D341Med (cell line): Measurements from ENCODE around the gene MAP1A.
"Not testable (repeated sequence)": the region's sequence is repeated elsewhere in the genome, so short reads cannot be mapped to it uniquely, and the experiment has no call there.

Experiments
- DNase-seq: peaks from one replicate; pipeline ENCODE4 v3.0.0; 2012; ENCODE audit warnings: low spot score

The MAP1A gene

DNA sequence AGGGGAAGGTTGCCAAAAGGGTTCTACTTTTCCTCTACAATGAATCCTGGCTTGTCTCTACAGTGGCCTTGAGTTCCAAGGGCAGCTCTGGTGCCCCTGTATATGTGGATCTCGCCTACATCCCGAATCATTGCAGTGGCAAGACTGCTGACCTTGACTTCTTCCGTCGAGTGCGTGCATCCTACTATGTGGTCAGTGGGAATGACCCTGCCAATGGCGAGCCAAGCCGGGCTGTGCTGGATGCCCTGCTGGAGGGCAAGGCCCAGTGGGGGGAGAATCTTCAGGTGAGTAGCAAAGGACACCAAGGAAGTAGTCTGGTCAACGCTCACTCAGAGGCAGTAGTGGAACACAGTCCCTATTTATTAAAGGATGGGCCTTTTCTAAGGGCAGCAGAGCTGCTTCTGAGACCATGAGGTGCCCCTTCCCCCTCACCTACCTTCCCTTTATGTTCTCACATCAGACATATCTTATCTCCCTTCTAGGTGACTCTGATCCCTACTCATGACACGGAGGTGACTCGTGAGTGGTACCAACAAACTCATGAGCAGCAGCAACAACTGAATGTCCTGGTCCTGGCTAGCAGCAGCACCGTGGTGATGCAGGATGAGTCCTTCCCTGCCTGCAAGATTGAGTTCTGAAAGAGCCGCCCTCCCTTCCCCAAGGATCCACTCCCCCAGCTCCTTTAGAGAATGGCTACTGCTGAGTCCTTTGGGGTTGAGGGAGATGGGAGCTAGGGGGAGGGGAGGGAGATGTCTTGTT lies 12.4 kb downstream of the MAP1A start:
- DNase-seq = no peak

DNA sequence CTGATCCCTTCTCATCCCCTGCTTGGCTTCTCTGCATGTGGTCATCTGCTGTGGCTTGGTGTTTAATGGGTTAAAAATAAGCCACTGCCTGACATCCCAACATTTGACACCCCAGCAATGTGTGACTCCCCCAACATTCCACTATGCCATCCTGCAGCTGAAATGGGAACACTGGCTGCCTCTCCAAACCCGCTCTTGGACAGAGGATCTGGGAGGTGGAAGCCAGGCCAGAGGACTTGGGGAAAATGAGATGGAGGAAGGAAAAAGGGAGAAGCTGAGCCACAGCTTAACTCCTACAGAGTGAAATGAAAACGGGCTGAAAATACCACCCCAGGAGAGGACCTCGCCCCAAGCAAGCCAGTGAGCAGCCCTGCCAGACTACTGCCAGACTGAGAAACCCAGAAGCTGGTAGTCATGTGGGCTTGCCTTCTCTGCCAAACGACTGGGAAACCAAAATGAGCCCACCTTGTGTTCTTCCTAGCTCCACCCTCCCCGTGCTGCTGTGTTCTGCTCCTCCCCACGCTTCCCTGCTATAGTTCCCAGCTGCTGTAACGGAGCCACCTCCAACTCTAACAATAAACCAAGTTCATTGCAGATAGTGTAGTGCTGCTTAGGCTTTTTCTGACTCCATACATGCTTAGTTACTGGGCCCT lies 13.7 kb downstream of the MAP1A start:
- no peak for DNase-seq

DNA sequence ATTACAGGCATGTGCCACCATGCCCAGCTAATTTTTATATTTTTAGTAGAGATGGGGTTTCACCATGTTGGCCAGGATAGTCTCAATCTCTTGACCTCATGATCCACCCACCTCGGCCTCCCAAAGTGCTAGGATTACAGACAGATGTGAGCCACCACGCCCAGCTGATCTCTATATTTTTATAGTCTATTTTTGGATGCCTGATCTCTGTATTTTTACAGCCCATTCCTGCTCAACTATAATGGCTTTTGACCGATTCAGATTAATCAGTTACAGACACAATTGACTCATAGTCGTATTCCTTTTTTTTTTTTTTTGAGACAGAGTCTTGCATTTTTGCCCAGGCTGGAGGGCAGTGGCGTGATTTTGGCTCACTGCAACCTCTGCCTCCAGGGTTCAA lies 15.4 kb downstream of the MAP1A start:
- not testable (repeated sequence) for DNase-seq

DNA sequence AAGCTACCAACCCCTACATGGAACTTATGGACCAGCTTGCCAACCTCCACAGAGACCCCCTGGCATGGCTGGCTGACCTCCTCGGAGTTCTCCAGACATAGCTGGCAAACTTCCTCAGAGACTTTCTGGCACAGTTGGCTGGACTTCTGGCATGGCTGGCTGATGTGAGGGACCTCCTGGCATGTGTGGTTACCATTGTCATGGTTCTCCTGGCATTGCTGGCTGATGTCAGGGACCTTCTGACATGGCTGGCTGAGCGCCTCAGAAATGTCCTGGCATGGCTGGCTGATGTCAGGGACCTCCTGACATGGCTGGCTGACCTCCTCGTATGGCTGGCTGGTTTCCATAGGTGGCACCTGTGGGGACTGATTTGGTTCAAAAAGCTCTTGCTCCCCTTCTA lies 17.5 kb downstream of the MAP1A start:
- no peak for DNase-seq

DNA sequence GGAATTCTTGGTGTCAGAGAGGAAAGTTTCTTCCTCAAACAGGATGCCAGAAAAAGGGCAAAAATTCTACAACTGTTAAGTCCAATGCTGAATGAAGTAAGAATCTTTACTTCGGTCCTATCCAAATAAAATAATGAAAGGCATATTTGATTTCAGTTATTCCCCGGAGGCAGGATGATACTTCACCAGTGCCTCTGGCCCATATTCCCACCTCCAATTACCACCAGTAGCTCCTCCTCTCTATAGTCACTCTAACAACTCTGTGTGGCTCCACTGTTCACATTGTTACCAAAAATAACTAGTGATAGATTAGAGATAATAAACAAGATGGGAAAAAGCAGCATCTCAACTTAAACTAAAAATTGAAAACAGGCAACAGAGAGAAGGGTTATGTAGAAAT lies 20.7 kb downstream of the MAP1A start:
- DNase-seq = no peak

DNA sequence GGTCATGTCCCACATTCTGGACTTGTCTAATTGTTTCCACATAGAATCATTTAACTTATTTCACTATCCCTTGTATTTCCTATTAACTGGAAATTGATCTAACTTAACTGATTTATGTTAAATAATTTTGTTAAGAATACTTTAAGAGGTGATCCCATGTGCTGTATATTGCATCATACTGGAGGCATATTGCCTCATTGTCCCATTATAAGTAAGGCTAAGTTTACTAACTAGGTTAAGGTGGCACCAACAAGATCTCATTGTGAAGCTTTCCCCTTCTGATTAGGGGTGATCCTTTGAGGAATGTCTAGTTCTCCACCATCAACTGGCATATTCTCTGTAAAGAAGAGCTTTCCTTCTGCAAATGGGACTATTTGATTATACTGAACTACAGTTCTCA lies 24.4 kb downstream of the MAP1A start:
- no peak for DNase-seq

DNA sequence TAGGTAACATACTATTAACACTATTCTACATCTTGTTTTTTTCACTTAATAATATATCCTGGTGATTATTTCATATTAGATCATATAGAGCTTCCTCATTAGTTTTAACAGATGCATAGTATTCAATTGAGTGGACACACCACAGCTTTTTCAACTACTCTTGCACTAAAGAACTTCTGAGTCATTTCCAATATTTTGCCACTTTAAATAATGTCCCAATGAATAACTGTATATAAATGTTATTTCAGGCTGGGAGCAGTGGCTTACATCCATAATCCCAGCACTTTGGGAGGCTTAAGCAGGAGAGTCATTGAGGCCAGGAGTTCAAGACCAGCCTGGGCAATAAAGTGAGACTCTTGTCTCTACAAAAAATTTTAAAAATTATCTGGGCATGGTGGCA lies 26.9 kb downstream of the MAP1A start:
- DNase-seq = no peak

DNA sequence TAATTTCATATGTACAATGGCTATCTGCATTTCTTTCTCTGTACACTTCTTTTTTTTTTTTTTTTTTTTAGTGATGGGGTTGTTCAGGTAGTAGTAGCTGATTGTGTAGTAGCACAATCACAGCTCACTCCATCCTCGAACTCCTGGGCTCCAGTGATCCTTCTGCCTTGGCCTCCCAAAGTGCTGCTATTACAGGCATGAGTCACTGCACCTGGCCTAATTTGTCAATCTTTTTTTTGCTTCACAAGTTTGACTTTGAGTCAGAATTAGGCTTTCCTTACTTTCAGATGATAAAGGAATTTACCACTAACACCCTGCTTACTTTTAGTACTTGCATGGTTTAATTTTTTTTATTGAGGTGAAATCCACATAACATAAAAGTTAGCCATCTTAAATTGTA lies 28.0 kb downstream of the MAP1A start:
- DNase-seq = no peak

DNA sequence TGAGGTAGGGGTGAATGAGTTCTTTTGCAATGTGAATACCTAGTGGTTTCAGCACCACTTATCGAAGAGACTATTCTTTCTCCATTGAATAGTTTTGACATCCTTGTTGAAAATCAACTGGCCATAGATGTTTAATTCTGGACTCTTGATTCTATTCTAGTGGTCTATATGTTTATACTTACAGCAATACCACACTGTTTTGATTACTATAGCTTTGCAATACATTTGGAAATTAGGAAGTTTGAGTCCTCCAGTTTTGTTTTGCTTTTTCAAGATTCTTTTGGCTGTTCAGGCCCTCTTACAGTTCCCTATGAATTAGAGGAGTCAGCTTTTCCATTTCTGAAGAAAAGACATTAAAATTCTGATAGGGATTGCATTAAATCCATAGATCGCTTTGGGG lies 30.1 kb downstream of the MAP1A start:
- no peak for DNase-seq

DNA sequence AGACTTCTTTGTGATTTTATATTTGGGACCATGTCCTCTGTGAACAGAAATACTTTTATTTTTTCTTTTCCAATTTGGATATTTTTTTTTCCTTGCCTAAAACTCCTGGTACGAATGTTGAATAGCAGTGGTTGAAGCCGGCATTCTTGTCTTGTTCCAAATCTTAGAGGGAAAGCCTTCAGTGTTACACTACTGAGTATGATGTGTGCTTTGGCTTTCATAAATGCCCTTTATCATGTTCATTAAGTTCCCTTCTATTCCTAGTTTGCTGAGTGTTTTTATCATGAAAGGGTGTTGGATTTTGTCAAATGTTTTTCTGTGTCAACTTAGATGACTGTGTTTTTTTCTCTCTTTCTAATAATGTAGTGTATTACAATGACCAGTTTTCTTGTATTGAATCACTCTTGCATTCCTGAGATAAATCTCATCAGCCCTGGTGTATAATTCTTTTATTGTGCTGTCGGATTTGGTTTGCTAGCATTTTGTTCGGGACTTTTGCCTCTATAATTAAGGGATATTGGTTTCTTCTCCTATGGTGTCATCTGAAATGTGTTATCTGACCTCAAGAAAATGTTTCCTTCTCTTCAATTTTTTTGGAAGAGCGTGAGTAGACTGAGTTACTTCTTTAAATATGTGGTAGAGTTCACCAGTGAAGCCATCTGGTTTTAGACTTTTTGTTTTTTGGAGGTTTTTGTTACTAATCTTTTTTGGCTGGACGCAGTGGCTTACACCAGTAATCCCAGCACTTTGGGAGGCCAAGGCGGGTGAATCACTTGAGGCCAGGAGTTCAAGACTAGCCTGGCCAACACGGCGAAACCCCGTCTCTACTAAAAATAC lies 33.3 kb downstream of the MAP1A start:
- no peak for DNase-seq

DNA sequence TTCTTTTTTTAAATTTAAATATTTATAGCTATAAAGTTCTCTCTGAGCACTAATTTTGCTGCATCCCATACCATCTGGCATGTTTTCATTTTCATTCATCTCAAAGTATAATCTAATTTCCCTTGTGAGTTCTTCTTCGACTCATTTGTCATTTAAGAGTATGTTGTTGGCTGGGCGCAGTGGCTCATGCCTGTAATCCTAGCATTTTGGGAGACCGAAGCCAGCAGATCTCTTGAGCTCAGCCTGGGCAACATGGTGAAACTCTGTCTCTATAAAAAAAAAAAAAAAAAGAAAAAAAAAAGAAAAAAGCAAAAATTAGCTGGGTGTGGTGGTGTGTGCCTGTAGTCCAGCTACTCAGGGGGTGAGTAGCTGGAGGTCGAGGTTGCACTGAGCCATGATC lies 34.8 kb downstream of the MAP1A start:
- DNase-seq = no peak

DNA sequence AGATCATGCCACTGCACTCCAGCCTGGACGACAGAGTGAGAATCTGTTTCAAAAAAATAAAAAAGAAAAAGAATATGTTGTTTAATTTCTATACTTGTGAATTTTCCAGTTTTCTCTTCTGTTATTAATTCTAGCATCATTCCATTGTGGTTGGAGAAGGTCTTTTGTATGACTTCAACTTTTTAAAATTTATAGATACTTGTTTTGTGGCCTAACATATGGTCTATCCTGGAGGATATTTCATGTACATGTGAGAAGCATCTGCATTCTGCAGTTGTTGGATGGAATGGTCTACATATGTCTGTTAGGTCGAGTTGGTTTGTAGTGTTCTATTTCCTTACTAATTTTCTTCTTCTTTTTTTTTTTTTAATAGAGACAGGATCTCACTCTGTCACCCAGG lies 35.6 kb downstream of the MAP1A start:
- DNase-seq = no peak

DNA sequence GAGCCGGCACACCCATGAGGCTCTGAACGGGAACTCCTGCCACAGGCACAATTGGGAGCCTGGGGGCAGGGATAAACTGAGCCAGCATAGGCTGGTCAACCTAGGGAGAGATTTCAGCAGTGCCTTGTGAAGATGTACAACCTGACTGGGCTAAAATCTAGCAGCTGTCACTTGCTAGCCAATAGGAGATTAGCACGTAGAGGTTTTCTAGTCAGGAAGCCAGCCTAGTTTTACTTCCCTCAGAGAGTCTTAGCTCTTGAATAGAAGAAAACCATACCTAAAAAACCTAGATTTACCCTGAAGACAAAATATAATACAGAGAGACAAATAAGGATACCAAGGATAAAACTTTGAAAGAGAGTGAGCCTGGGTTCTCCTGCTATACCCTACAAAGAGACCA lies 45.3 kb downstream of the MAP1A start:
- not testable (repeated sequence) for DNase-seq

DNA sequence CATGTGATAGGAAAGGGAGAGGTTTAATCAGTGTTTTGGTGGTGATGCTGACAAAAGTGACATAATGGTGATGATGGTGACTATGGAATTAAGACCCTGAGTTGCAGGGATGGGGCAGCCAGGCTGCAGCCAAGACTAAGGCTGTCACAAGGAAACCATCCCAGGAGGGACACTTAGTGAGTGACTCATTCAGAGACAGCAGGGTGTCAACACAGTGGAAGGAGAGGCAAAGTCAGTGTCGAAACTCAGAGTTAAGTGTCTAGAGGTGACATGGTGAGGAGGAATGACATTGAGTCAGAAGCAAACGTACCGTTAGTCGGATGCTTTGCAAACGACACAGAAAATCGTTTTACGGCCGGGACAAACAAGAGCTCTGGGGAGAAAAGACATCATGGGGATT lies 46.4 kb downstream of the MAP1A start:
- DNase-seq = not testable (repeated sequence)

DNA sequence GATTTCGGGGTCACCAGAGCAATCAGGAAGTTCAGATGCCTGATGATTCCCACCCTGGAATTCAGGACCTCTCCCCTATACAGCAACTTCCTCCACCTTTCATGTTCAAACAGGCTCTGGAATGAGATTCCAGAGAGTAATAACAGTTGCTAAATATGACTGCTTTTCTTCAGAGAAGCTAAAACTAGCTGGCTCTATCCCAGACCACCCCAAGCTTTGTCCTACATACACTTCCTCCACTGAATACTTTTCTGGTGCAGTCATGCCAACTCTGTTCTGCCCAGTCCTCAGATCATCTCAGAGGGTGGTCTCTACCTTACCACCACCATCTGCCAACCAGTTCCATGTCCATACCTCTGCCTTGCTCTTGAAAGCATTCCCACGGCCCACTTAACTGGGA lies 49.2 kb downstream of the MAP1A start:
- DNase-seq = not testable (repeated sequence)

DNA sequence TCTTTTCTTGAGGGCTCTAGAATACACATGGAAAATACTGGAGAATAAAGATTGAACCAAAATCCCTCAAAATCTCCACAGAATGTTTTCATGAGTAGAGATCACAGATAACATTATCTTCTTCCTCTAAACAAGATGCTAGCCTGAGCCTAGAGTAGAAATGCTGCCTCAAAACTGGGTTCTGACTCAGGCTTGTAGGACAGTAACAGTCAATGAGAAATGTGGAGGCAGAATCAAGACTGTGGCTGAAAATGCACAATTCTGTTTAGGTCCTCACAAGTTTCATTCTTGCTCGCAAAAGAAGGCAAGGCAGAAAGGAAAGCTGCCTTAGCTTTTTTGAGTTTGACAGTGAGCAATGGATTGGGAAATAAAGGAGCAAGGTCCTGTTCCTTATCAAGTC lies 57.2 kb downstream of the MAP1A start:
- not testable (repeated sequence) for DNase-seq
